ENCODE measurements around the gene PDCD4.
"Not testable (repeated sequence)": the region's sequence is repeated elsewhere in the genome, so short reads cannot be mapped to it uniquely, and the experiment has no call there.

- TF ChIP-seq PBX3 (IDR thresholded peaks at IDR 0.05); SMC3 (IDR thresholded peaks at IDR 0.05; ENCODE audit: low read depth, low read length): not testable (repeated sequence)
Observed at GRCh38 chr10:110915600-110915999, 43.9 kb downstream of the PDCD4 start.

Data from SK-N-SH (cell line).